SKM-1 treated with dmso at 0.1 percent for 144 hours (cell line): ENCODE data around the gene KIAA1217.
A peak's percentile ranks its signal among the peaks of the same experiment; 100 is the strongest.
"Not testable (repeated sequence)": the region's sequence is repeated elsewhere in the genome, so short reads cannot be mapped to it uniquely, and the experiment has no call there.

Source experiments
- DNase-seq: peaks from one replicate; lab custom pipeline; 2025; ENCODE audit not compliant: unreplicated experiment; lab: John Stamatoyannopoulos, UW

Gene KIAA1217

DNA sequence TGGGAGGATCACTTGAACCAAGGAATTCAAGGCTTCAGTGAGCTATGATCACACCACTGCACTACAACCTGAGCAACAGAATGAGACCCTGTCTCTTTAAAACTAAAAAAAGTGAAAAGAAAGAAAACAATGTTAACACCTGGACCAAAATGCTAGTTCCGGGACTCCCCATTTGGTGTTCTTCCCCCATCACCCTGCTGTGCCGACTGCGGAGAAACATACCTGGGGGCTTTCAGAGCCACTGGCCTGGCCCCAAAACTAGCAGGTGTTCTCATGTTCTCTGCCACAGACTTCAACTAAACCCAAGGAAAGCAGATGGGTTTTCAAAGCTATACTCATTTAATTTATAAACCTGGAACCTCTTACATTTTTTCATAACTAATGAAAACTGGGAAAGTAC lies 250.9 kb downstream of the KIAA1217 start:
- no peak for DNase-seq

DNA sequence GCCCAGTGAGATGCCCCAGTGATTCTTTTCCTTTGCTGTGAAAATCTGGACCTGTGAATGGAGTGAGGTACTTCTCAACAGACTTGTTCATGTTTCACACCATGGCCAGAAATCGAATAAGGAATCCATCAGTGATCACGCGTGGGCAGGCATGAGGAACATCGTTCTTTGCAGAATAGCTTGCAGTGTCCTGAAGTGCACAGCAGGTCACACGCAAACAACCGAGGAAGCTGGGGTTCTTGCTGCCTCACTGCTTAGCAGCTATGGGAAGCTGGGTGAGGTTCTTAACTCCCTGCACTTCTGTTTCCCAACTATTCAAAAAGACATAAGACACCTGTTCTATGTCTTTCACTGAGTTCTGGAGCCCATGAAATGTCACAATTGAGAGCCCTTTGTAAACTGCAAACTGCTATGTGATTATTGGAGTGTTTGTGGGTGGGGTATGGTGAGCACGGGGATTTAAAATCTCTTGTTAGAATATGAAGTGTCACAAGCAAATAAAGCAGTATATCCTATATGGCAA lies 253.4 kb downstream of the KIAA1217 start:
- no peak for DNase-seq

DNA sequence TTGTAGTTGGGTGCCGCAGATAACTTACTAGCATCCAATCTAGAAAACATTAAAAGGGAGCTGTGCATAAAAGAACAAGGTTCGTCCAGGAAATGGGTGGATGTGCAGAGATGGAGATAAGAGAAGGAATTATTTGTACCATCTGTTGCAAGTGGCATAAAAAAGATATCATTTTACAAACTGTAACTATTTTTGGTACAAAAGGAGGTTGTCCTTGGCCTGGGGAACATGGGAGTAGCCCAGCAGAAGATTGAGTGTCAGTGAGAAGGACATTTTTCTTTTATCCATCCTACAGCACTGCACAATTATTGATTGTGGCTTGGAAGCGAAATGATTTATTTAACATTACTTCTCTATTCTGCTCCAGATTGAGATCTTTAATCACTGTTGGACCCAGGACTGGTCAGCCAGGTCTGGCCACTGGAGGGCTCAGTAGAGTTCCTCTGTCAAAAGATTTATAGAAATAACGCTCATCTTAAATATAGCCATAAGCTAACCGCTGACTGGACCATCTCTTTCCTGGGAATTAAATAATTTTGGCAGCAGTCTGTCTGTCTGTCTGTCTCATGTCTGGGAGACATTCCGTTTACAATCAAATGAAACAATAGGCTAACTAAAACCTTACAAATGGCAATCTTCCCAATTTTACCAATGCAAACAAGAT lies 254.1 kb downstream of the KIAA1217 start:
- DNase-seq: no peak

DNA sequence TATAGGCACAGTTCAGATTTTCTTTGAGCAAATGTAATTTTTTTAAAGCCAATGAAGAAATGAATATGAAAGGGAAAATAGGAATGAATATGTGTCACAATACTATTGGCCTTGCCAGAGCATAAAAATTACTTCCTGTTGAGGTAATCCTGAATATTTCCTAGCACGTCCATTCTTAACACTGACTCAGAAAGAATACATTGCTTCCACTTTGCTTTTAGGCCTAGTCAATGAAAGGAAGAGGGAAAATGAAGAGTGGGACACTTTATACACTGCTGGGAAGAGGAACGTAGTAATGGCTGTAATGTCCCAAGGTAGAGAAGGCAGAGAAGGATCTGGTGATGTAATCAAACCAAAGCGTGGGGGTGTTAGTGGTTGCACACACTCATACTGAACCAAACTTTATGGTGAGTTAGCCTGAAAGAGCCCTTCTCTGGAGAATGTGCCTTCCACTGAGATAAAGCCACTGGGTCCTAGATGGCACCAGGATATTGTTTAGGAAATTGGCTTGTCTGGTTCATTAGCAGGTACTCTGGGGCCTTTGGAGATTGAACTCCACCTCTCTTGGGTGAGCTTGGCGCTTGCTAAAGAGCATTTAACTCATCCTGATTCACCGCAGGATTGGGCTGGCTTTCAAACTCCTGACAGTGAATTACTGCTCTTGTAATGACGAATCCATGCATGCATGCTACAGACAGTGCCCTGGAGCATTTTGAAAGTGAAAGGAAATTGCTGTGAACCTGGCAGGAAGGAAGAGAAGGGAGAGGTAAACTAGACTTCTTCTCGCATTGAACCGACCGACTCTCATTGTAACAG lies 254.9 kb downstream of the KIAA1217 start:
- DNase-seq: no peak

DNA sequence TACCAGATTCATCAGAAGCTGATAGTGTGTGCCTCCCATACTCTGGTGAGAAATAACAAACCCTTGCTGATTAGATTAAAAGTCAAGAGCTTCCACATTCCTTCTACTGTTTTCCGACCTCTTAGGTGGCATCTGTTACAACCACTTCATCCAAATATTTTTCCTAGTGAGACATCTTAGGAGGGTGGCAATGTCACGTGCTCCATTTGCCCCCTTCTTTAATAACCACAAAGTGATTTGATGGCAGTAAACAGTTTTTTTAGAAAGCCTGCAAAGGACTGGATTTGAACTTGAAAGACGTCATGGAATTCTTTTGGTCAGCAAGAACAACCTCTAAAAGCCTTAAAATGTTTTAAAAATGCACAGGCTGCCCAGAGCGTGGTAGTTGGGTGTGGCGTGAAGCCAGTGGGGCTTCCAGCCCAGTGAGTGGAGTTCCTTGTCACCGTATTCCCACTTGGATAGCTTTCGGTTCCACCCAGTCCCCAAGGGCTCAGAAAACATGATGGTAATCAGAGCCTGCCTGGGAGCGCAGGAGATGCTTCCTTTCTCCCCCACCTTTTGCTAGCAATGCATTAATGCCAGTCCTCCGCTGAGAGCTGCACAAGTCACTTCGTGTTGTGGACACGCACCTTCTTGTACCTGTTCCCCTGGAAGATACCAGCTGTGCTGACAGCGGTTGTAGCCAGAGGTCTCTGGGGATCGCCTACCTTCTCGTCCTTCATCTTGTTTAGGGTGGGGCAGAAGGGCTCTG lies 256.4 kb downstream of the KIAA1217 start:
- no peak for DNase-seq

DNA sequence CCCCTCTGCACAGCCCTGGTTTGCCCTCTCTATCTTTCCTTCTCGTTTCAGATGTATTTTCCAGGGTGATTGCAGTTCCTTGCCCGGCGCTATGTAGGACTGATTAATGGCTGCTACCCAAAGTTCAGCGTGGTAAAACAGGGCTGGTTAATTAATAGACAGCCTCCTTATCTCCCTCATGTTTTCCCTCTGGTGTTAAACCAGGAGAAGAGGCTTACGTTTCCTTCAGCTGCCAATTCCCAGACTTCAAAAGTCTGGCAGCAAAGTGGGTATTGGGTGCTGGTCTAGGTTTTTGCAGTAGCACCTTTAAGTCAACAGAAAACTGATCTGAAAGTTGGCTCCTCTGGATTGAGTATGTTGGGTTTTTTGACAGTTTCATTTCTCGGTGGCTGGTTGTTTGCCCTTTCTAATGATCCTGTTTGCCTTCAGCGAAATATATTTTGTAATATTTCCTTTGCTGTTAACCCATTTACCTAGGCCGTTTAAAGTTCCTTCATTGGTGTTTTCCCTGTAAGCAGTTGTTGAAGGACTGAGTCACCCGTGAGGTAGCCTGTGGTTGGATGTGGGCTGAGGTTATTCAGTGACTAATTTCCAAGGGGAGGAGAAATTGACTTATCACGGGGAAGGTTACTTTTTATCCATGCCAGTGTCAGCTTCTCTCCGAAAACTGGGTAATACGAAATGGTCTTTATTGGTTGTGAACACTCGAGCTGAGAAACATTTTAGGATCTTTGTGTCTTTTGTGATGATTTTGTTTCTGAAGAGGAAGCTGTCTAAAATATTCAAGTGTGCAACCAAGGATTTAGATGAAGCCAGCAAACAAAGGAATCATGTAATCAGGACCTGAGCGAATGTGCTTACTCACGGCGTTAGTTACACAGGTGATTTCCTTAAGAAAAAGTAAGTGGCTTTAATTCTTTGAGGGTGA lies 257.2 kb downstream of the KIAA1217 start:
- DNase-seq: peak; percentile 23

DNA sequence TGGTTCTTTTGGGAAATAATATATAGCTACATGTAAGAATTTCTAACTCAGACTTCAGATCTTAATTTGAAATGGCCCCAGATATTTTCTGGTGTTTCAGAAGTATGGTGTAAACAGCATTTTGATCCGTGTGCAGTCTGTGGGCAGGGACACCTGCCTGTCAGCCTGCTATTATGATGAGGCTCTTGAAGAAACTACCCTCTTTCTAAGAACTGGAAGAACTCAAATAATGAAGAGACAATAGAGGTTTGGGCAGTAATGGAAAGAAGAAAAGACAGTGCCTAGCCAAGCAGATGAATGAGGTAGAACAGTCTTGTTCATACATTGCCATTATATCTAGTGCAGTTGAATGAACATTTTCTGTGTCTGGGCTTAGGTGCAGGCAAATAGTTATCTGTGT lies 258.2 kb downstream of the KIAA1217 start:
- DNase-seq: no peak

DNA sequence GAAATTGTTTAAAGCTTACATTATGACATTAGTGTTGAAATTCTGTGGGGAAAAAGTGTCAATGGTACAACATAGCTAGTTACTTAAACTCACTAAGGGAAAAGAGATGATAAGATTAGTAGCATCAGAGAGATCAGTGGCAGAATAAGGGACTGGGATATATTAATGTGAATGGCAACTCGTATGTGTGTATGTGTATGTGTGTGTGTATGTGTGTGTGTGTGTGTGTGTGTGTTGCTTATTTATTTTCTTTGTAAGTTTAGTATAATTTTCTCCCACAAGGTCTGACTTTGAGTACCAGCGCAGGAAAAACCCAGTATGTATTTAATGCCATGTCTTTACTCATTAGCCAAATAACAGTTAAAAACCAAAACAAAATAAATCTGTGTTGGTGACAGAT lies 258.7 kb downstream of the KIAA1217 start:
- DNase-seq: no peak

DNA sequence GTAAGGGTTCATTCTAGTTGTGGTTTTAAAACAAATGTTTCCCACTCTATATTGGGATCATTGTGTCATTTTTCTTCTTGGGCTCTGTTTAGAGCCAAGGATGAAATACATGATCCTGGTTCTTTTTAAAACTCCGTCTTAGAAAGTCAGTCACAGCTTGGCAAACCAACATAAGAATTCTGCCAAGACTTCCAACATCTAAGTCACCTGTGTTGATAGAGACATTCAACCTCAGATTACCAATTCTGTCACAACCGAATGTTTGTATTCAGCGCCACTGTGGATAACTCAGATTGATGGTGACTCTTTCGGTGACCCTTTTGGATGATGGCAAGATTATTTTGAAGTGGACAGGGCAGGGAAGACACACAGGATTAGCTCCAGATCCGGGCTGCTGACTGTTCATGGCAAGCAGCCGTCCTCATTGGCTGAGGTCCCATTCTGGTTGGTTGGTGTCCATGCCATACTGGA lies 259.4 kb downstream of the KIAA1217 start:
- DNase-seq: no peak

DNA sequence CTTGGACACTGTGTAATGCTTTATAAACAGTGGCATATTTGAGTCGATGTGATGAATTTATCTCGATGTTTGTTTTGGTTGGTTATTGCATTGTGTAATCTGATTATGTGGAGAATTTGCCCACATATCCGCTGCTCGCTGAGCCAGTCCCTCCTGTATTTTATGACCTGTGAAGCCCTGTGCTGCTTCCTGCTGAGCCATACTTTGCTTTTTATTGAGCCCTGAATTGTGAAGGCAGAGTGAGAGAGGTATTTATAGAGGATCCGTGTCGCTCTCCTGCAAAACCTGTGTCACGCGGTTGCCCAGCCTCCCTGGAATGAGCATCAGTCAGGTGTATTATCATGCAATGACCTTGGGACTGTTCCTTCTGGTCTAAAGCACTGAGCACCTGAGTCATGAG lies 261.1 kb downstream of the KIAA1217 start:
- DNase-seq: no peak

DNA sequence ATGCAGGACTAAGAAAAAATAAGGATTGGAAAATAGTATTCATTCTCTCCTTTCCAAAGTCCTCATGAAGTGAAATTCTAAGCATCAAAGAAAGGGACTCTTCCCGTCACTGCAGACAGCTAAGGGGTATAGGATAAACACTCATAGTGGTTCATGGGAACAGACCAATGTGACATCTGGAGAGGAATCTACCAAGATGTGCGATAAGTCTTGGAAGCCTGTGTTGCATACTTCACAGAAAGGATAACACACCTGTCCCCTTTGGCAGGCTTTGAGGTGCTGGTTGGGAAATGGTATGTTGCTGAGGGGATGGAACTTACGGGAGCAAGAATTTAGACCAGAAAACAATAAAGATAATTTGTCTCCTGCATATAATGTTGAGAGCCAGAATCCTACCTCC lies 266.7 kb downstream of the KIAA1217 start:
- no peak for DNase-seq

DNA sequence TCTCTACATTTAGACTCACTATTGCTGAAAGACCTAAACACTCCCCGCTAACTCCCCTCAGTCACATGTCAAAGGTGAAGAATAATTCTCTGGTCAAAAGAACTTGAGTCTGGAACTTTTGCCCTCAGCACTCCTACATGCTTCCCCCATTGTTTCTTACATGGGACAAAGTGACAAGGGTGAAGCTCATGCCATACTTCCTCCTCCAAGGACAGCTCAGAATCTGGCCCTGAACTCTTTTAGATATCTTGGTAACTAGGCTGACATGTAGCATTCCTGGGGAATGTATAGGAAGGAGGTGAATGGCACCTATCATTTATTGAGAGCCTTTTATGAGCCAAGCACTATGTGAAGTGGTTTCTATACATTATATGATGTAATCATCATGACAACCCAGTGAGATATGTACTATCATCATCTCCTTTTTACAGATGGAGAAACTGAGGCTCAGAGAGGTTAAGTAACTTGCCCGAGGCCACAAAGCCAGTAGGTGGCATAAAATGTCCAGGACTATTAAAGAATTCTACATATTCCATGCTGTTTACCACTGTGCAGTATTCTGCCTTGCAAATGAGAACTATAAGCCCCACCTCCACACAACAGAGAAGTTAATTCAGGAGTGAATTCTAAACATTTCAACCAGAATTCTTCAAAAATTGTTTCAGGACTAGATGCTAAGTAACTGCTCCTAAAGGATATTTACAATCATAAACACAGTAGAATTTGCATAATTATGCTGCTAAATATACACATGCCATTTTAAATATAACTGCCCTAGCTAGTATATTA lies 268.2 kb downstream of the KIAA1217 start:
- no peak for DNase-seq

DNA sequence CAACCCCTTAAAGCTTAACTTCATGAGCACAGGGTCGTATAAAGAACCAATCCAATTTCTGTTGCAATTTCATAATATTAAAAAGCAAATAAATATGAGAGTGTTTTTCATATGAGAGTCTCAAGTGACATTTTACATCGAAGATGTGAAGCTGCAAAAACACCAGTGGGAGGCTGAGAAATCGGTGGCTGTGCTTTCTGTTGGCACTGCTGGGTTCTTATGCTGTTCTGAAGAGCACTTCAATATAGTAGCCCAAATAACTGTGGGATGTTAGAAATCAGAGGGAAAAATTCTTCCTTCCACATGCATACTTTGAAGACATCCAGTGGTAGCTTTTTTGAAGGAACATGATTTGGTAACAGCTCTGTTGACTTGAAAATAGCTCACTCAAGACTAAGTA lies 269.0 kb downstream of the KIAA1217 start:
- DNase-seq: no peak

DNA sequence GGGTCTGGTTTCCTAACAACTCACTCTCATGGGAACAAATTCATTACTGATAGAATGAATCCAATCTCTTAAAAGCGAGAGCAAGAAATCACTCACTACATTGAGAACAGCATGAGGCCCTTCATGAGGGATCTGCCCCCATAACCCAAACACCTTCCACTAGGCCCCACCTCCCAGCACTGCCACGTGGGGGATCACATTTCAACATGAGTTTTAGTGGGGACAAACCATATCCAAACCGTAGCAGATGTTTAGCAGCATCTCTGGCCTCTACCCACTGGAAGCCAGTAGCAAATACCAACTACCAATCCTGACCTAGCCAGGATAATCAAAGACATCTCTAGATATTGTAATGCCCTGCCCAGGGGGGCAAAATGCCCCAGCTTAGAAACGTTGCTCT lies 270.9 kb downstream of the KIAA1217 start:
- DNase-seq: no peak

DNA sequence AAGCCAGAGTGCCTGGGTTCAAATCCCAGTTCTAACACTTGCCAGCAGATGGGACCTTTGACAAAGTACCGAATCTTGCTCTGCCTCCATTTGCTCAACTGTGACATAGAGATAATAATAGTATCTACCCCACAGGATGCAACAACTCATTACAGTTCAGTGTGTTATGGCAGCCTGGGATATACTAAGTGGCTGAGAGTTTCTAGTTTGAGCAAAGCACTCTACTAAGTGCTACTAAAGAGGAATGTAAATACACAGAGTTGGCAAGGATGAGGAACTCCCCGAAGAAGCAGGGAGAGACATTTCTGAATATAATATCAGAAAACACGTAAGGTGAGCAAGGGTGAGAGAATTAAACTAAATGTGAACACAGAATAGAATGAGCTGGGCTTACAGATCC lies 271.5 kb downstream of the KIAA1217 start:
- DNase-seq: no peak

DNA sequence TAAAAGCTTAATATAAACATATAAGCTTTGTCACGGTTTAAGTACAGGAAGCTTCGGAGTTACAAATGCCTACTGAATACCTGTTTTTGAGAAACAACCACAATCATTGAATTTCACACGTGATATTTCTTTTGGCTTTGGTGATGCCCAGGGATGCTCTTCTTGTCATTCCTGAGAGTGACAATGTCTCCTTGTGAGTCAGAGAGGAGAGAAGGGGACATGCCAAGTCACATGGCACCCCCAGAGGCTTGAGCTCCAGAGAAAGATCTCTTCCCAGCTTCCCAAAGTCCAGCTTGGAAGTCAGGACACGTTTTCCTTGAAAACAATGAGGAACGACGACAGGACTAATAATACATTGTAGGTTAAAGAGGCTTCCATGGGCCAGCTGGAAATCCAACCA lies 272.3 kb downstream of the KIAA1217 start:
- no peak for DNase-seq

DNA sequence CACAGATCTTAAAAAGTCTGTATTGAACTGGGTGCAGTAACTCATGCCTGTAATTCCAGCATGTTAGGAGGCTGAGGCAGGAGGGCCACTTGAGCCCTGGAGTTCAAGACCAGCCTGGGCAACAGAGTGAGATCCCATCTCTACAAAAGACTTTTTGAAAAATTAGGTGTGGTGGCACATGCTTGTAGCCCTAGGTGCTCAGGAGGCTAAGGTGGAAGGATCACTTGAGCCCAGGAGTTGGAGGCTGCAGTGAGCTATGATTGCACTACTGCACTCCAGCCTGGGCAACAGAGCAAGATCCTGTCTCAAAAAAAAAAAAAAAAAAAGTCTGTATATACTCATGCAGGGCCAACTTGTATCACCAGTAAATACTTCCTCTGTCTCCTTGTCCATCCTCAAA lies 273.8 kb downstream of the KIAA1217 start:
- not testable (repeated sequence) for DNase-seq

DNA sequence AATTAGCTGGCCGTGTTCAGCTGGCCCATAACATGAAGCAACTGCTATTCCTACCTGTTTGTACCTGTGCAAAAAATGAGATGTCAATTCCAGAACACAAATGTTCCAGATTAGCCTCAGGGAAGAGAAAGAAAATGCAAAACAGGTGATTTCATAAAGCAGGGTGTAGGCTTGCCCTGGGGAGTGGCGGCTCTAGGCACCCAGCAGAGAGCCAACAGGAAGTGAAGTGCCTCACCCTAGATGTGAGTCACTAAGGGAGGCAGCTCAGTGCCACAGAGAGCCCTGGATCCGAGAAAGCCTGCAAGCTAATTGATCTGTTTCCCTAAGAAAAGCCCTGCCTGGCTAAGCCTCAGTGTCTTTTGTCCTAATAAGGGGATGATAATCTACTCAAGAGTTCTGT lies 274.8 kb downstream of the KIAA1217 start:
- DNase-seq: peak; percentile 27

DNA sequence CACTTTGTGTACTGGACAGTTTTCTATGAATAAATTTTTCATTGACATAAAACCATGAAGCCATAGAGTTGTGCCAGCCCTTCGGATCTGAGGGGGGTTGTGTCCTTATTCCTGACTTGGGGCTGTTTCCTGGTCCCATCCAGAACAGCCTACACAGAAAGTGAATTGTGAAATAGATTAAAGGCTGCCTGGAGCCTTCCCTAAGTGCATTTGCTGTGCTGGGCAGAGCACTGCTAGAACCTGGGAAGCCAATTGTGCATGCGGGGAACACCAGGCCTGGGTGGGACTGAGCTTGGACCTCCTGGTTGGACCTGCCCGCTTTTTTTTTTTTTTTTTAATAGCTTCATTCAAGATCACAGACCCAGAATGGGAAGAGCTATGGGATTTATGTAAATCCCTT lies 275.8 kb downstream of the KIAA1217 start:
- DNase-seq: no peak

DNA sequence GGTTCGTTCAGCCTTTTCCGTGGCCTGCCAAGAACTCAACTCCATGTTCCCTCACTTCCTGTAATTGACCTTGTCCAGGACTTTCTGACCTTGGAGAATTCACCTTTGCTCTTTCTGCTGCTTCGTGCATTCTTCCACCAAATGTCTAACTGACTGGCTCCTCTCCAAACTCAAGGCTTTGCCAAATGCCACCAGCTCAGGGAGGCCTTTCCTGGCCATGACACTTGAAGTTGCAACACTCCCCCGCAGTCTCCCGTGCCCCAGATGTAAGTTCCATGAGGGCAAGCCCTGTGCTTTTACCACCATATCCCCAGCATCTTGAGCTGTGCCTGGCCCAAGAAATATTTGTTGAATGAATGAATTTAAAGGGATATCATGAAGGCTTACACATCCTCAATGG lies 276.4 kb downstream of the KIAA1217 start:
- no peak for DNase-seq
